K562 (cell line): Measurements from ENCODE around the gene ACTL10. TPM values are rescaled to one million over a fixed set of nuclear protein-coding genes. Genes with fewer than 3 reads are reported as not detected.

Experiments
- ATAC-seq: fragments of 200-7000 bp; cut with Tn5 transposase; 3 replicates; pipeline ENCODE4 v1.9.1; 2020; ENCODE audit warnings: moderate library complexity
- BruUV-seq: library from RNA; stranded (reverse); fragments of 400-500 nt; replicated peaks from 2 replicates; lab custom pipeline; 2021; lab: Mats Ljungman, UMichigan
- CTCF ChIA-PET: fragments of 300-600 bp; formaldehyde crosslinking; extraction: SDS; loops from one replicate; lab custom pipeline; 2021; ENCODE audit warnings: low intra/inter-chr PET ratio; lab: Yijun Ruan, JAX
- POLR2A ChIA-PET: fragments of 300-600, 350-650 bp; sonication (Branson Sonifier 250); formaldehyde crosslinking; extraction: SDS; loops from one replicate; lab custom pipeline; 2021; ENCODE audit warnings: antibody characterized with exemption, inconsistent platforms; lab: Yijun Ruan, JAX
- DNase-seq, 4 experiments: peaks; one replicate each; pipeline versions ENCODE4 v3.0.0 to v3.0.0-alpha.2; 2011 to 2018; ENCODE audit warnings: low spot score in 3 of 4, mixed read lengths in 3 of 4; ENCODE audit errors: extremely low read depth in 1 of 4
- FAIRE-seq: peaks from 2 replicates; lab custom pipeline; 2011; peaks lifted over from hg19 to GRCh38; lab: Jason Lieb, UNC
- H2AFZ ChIP-seq: 2 replicates; pipeline ENCODE4 v1.6.0; 2011; ENCODE audit warnings: low read depth, low read length, control low read depth, inconsistent platforms
- H3K27ac ChIP-seq: fragments of 200-600 bp; 3 replicates; pipeline ENCODE4 v1.8.0; 2011; ENCODE audit warnings: low read depth, mild to moderate bottlenecking, control low read depth, inconsistent platforms, low read length, moderate library complexity, mixed read lengths; ENCODE audit errors: extremely low read depth
- H3K27me3 ChIP-seq, 2 experiments: fragments of 300-600 bp in 1 of 2; 2 replicates in 1 of 2; 3 replicates in 1 of 2; pipeline versions ENCODE4 v1.6.0 to v1.8.0; 2011; ENCODE audit warnings: inconsistent platforms in 2 of 2, low read length in 2 of 2, mild to moderate bottlenecking in 1 of 2, mixed read lengths in 1 of 2, moderate library complexity in 1 of 2; ENCODE audit not compliant: control insufficient read depth in 2 of 2, insufficient read depth in 2 of 2
- H3K36me3 ChIP-seq: fragments of 300-600 bp; 3 replicates; pipeline ENCODE4 v1.8.0; 2011; ENCODE audit warnings: mild to moderate bottlenecking, low read length, inconsistent platforms; ENCODE audit not compliant: control insufficient read depth, insufficient read depth
- H3K4me1 ChIP-seq, 2 experiments: fragments of 200-600 bp in 1 of 2; replicated peaks in 1 of 2; 2 replicates in 1 of 2; 3 replicates in 1 of 2; pipeline versions ENCODE4 v1.5.1 to v1.8.0; 2011; ENCODE audit warnings: inconsistent platforms in 2 of 2, low read length in 2 of 2, mild to moderate bottlenecking in 1 of 2, mixed read lengths in 1 of 2, moderate library complexity in 1 of 2; ENCODE audit not compliant: control insufficient read depth in 2 of 2, insufficient read depth in 2 of 2
- H3K4me2 ChIP-seq: 2 replicates; pipeline ENCODE4 v1.6.1; 2011; ENCODE audit warnings: low read length, control low read depth, inconsistent platforms, mixed read lengths; ENCODE audit not compliant: insufficient read depth
- H3K4me3 ChIP-seq: fragments of 200-600 bp; sonication (generic), shearing (Covaris generic); 2 replicates; pipeline ENCODE4 v1.5.1; 2016; ENCODE audit warnings: control low read depth, inconsistent platforms
- H3K79me2 ChIP-seq: fragments of 200-600 bp; 3 replicates; pipeline ENCODE4 v1.8.0; 2011; ENCODE audit warnings: low read length, inconsistent platforms; ENCODE audit not compliant: control insufficient read depth, insufficient read depth
- H3K9ac ChIP-seq, 2 experiments: 2 replicates each; pipeline versions ENCODE4 v1.6.0 to v1.6.1; 2011; ENCODE audit warnings: low read depth in 2 of 2, low read length in 2 of 2, control low read depth in 1 of 2, inconsistent platforms in 1 of 2, mild to moderate bottlenecking in 1 of 2, mixed read lengths in 1 of 2; ENCODE audit not compliant: insufficient read depth in 1 of 2
- H3K9me1 ChIP-seq: one replicate; pipeline ENCODE4 v1.6.0; 2011; ENCODE audit warnings: inconsistent platforms, mild to moderate bottlenecking, low read length, moderate library complexity; ENCODE audit not compliant: control insufficient read depth, insufficient read depth
- H3K9me3 ChIP-seq: replicated peaks from 2 replicates; pipeline ENCODE4 v1.5.1; 2011; ENCODE audit warnings: low read depth, low read length, inconsistent platforms; ENCODE audit not compliant: control insufficient read depth, insufficient read depth
- H4K20me1 ChIP-seq: replicated peaks from 2 replicates; pipeline ENCODE4 v1.6.1; 2011; ENCODE audit warnings: low read length, inconsistent platforms, mixed read lengths; ENCODE audit not compliant: control insufficient read depth, insufficient read depth
- CBX5 ChIP-seq: IDR thresholded peaks from 2 replicates; pipeline ENCODE4 v1.6.1; 2014; ENCODE audit warnings: low read depth, borderline replicate concordance
- FOXA3 ChIP-seq, 2 experiments: fragments of 450-650 bp in 1 of 2; sonication (generic) in 1 of 2; formaldehyde crosslinking; IDR thresholded peaks in 1 of 2; conservative IDR thresholded peaks in 1 of 2; 2 replicates each; pipeline versions ENCODE4 v1.4.0 to v1.8.0; 2020 to 2022; ENCODE audit warnings: mild to moderate bottlenecking in 2 of 2, missing genetic modification reagents in 1 of 2
- MTA2 ChIP-seq: fragments of 450-650 bp; IDR thresholded peaks from 2 replicates; pipeline ENCODE4 v1.6.1; 2016; ENCODE audit warnings: low read depth
- ZNF140 ChIP-seq: fragments of 250-450 bp; sonication (Bioruptor Pico); IDR thresholded peaks from 2 replicates; pipeline ENCODE4 v1.8.0; 2021; ENCODE audit warnings: moderate library complexity, mild to moderate bottlenecking, inconsistent platforms
- ZNF217 ChIP-seq: sonication (generic); formaldehyde crosslinking; IDR thresholded peaks from 2 replicates; pipeline ENCODE4 v1.8.0; 2022; ENCODE audit warnings: mild to moderate bottlenecking, missing genetic modification reagents
- whole genome bisulfite sequencing: fragments of 100-300 bp; shearing (Covaris generic); methylation state at CpG from one replicate; pipeline ENCODE4 v1.1.6; 2016; ENCODE audit warnings: low coverage, mixed read lengths; ENCODE audit not compliant: insufficient coverage; ENCODE audit errors: missing lambda C conversion rate; 5-methylcytosine and 5-hydroxymethylcytosine counted together
- in situ Hi-C: fragments of 300-500 bp; cut with MboI; formaldehyde crosslinking; loops from 4 replicates; pipeline ENCODE4 v1.15.0; 2018; ENCODE audit warnings: inconsistent platforms, mixed read lengths
- intact Hi-C: fragments of 100-400 bp; cut with micrococcal nuclease; formaldehyde crosslinking; loops from 2 replicates; pipeline ENCODE4 v1.14.2; 2022
- polyA plus RNA-seq, 8 experiments: library from polyadenylated mRNA; depleted of rRNA in 4 of 8; stranded (reverse) in 5 of 8; unstranded in 3 of 8; fragments of >200 nt; fragmentation: Nextera tagmentation in 2 of 8; fragmentation: Illumina TruSeq in 1 of 8; extraction: Ambion mirVana in 2 of 8; extraction: Trizol in 1 of 8; gene quantifications; 2 replicates each; pipeline versions ENCODE4 v1.2.1 to v1.2.3, GENCODE V29; 2011 to 2014; ENCODE audit warnings: inconsistent platforms in 1 of 8, missing spikeins in 1 of 8
- total RNA-seq, 7 experiments: library from RNA; depleted of rRNA in 6 of 7; stranded (reverse); fragments of >200 nt in 6 of 7; fragmentation: Illumina TruSeq in 2 of 7; extraction: Trizol in 2 of 7; gene quantifications; 2 replicates each; pipeline versions ENCODE4 v1.2.1 to v1.2.3, GENCODE V29; 2011 to 2021; ENCODE audit warnings: low replicate concordance in 1 of 7
- TF ChIP-seq, protein P1 (sequence below), 2 experiments: fragments of 450-650 bp; IDR thresholded peaks; 2 replicates each; pipeline ENCODE4 v1.6.1; 2018; ENCODE audit warnings: mild to moderate bottlenecking in 2 of 2, low read depth in 1 of 2; ENCODE audit not compliant: partially characterized antibody in 2 of 2
- TF ChIP-seq, protein P2 (sequence below), 2 experiments: fragments of 450-650 bp; formaldehyde crosslinking in 1 of 2; IDR thresholded peaks; 2 replicates each; pipeline versions ENCODE4 v1.4.0 to v1.6.1; 2014 to 2020; ENCODE audit warnings: mild to moderate bottlenecking in 2 of 2, borderline replicate concordance in 1 of 2, low read depth in 1 of 2

The ACTL10 gene
- total and polyA plus RNA-seq, 9 of the 15 experiments (the other 6 are each of a cell fraction or from before 2014, with no cell fraction given): 0.07 to 0.14 TPM; not detected in 7

- H3K27me3 ChIP-seq: no peaks in the 10 kb centered on the region
- CTCF ChIA-PET: no interaction called here
- H4K20me1 ChIP-seq: peaks cover 22% of the 10 kb centered on the region
- POLR2A ChIA-PET: interaction anchor here (0.6 to 1.5 kb wide), 2 partner anchors 82 to 300 kb away, joined by 3 to 4 read pairs; no protein-coding TSS in a partner anchor
- DNase-seq (no peak), ATAC-seq (no peak), FAIRE-seq (no peak)
- WGBS: 52% methylated on average over 10 of the region's 10 CpGs
- in situ Hi-C loops: loop anchor here (5.0 to 10.0 kb wide), 2 partner anchors 199 to 236 kb away; no protein-coding TSS in a partner anchor
- H3K4me1 ChIP-seq: peaks cover 6 to 29% of the 10 kb centered on the region in 2 experiments; a peak in 3 of 5 replicates
- no peak overlapping the region for H3K4me3 ChIP-seq
- intact Hi-C loops: loop anchor here (5.0 kb wide), 1 partner anchor 249 kb away; the partner anchor contains the start of gene CDK5RAP1
- H3K27ac ChIP-seq: no peak overlapping the region
- no TSS peak for BruUV-seq
- no peaks in the 10 kb centered on the region; the same call in 1 of the 2 replicates for H3K9me3 ChIP-seq
- H3K9me1 ChIP-seq: peaks cover 9% of the 10 kb centered on the region
- H3K9ac ChIP-seq: no peak overlapping the region; a peak in 1 of 4 replicates
- H3K4me2 ChIP-seq: no peak overlapping the region
- H2AFZ ChIP-seq: no peak overlapping the region
- H3K36me3 ChIP-seq: no peaks in the 10 kb centered on the region
- no peaks in the 10 kb centered on the region for H3K79me2 ChIP-seq
- TF ChIP-seq ZNF217 (CRISPR knock-in tag) (no peak), MTA2 (no peak), CBX5 (no peak), FOXA3 (CRISPR knock-in tag; conservative IDR thresholded peaks at IDR 0.05 in 1 of 2, IDR thresholded peaks at IDR 0.05 in 1 of 2) (no peak), ZNF140 (CRISPR knock-in tag) (no peak)
- TF ChIP-seq, protein P1, sequence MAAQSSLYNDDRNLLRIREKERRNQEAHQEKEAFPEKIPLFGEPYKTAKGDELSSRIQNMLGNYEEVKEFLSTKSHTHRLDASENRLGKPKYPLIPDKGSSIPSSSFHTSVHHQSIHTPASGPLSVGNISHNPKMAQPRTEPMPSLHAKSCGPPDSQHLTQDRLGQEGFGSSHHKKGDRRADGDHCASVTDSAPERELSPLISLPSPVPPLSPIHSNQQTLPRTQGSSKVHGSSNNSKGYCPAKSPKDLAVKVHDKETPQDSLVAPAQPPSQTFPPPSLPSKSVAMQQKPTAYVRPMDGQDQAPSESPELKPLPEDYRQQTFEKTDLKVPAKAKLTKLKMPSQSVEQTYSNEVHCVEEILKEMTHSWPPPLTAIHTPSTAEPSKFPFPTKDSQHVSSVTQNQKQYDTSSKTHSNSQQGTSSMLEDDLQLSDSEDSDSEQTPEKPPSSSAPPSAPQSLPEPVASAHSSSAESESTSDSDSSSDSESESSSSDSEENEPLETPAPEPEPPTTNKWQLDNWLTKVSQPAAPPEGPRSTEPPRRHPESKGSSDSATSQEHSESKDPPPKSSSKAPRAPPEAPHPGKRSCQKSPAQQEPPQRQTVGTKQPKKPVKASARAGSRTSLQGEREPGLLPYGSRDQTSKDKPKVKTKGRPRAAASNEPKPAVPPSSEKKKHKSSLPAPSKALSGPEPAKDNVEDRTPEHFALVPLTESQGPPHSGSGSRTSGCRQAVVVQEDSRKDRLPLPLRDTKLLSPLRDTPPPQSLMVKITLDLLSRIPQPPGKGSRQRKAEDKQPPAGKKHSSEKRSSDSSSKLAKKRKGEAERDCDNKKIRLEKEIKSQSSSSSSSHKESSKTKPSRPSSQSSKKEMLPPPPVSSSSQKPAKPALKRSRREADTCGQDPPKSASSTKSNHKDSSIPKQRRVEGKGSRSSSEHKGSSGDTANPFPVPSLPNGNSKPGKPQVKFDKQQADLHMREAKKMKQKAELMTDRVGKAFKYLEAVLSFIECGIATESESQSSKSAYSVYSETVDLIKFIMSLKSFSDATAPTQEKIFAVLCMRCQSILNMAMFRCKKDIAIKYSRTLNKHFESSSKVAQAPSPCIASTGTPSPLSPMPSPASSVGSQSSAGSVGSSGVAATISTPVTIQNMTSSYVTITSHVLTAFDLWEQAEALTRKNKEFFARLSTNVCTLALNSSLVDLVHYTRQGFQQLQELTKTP (IDR thresholded peaks at IDR 0.05; ENCODE audit: low read depth in 1 of 2, partially characterized antibody in 2 of 2): no peak
- TF ChIP-seq, protein P2, sequence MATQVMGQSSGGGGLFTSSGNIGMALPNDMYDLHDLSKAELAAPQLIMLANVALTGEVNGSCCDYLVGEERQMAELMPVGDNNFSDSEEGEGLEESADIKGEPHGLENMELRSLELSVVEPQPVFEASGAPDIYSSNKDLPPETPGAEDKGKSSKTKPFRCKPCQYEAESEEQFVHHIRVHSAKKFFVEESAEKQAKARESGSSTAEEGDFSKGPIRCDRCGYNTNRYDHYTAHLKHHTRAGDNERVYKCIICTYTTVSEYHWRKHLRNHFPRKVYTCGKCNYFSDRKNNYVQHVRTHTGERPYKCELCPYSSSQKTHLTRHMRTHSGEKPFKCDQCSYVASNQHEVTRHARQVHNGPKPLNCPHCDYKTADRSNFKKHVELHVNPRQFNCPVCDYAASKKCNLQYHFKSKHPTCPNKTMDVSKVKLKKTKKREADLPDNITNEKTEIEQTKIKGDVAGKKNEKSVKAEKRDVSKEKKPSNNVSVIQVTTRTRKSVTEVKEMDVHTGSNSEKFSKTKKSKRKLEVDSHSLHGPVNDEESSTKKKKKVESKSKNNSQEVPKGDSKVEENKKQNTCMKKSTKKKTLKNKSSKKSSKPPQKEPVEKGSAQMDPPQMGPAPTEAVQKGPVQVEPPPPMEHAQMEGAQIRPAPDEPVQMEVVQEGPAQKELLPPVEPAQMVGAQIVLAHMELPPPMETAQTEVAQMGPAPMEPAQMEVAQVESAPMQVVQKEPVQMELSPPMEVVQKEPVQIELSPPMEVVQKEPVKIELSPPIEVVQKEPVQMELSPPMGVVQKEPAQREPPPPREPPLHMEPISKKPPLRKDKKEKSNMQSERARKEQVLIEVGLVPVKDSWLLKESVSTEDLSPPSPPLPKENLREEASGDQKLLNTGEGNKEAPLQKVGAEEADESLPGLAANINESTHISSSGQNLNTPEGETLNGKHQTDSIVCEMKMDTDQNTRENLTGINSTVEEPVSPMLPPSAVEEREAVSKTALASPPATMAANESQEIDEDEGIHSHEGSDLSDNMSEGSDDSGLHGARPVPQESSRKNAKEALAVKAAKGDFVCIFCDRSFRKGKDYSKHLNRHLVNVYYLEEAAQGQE (IDR thresholded peaks at IDR 0.05; ENCODE audit: borderline replicate concordance): no peak
- TF ChIP-seq, protein P2 (CRISPR knock-in tag; IDR thresholded peaks at IDR 0.05; ENCODE audit: low read depth): no peak
Measured at GRCh38 chr20:33650753-33651561, 15.8 kb upstream of the ACTL10 start.
